Measurements from ENCODE around the gene SFXN1. TPM values are rescaled to one million over a fixed set of nuclear protein-coding genes. Genes with fewer than 3 reads are reported as not detected.

The SFXN1 gene
- total and polyA plus RNA-seq, 12 donors = 14.3 to 39.6 (median 32.5) TPM

DNA sequence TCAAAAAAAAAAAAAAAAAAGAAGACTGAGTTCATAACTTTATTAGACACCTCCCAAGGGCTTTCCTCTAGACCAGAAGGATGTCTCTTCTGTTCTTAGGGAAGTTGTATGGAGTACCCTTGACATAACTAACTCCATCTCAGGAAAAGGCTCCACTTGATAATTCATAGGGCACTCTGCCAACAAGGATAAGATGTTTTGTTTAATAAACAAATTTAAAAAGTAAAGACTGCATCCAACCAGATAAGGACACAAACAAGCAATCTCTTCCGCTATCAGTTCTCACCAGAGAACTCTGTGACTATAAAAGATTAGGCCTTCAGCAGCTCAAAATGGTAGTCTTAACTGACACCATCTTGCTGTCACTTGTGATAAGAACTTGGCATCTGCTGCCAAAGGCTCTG, 65.8 kb downstream of the SFXN1 start:
- intact Hi-C loops (cut with DNase I) = no loop called here
- DNase-seq (no peak), ATAC-seq (no peak)
- H3K4me1 ChIP-seq = peaks cover 0 to 13% (median 0%) of the 10 kb centered on the region in 9 donors
- TF ChIP-seq, protein P1, sequence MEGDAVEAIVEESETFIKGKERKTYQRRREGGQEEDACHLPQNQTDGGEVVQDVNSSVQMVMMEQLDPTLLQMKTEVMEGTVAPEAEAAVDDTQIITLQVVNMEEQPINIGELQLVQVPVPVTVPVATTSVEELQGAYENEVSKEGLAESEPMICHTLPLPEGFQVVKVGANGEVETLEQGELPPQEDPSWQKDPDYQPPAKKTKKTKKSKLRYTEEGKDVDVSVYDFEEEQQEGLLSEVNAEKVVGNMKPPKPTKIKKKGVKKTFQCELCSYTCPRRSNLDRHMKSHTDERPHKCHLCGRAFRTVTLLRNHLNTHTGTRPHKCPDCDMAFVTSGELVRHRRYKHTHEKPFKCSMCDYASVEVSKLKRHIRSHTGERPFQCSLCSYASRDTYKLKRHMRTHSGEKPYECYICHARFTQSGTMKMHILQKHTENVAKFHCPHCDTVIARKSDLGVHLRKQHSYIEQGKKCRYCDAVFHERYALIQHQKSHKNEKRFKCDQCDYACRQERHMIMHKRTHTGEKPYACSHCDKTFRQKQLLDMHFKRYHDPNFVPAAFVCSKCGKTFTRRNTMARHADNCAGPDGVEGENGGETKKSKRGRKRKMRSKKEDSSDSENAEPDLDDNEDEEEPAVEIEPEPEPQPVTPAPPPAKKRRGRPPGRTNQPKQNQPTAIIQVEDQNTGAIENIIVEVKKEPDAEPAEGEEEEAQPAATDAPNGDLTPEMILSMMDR (IDR thresholded peaks at IDR 0.05) = no peak
- peaks cover 0 to 21% (median 12%) of the 10 kb centered on the region in 7 donors for H3K27me3 ChIP-seq
- H3K9me3 ChIP-seq = no peaks in the 10 kb centered on the region
- no peak overlapping the region for H3K27ac ChIP-seq
- no peaks in the 10 kb centered on the region for H3K36me3 ChIP-seq
- WGBS, 2 donors = 91 to 97% methylated on average over 1 of the region's 1 CpG
- no peak overlapping the region for H3K4me3 ChIP-seq

DNA sequence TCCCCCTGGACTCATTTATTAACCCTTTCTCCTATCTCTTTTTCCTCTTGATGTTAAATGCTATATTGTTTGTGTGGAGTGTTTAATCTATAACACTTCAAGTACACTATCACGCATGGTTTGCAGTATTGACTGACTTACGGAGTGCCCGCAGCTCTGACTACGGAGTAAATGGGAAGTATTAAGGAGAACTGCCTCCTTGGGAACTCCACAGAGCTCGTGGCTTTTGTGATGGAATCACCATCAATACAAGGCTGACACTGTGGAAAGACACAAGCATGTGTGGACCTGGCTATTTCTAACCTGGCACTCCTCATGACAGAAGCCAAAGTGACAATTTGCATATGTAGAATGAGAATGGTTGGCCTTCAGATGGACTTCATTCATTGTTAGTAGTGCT, 66.2 kb downstream of the SFXN1 start:
- intact Hi-C loops (cut with DNase I) = no loop called here
- 89 to 90% methylated on average over 5 of the region's 5 CpGs for WGBS, 2 donors
- Histone ChIP-seq H3K9me3 (no peaks in the 10 kb centered on the region), H3K36me3 (no peaks in the 10 kb centered on the region), H3K27me3 (peaks cover 0 to 23% (median 13%) of the 10 kb centered on the region in 7 donors), H3K4me1 (peaks cover 0 to 16% (median 0%) of the 10 kb centered on the region in 9 donors), H3K4me3 (no peak overlapping the region), H3K27ac (no peak overlapping the region)
- ATAC-seq = no peak
- TF ChIP-seq, protein P1 (IDR thresholded peaks at IDR 0.05) = no peak
- no peak for DNase-seq

DNA sequence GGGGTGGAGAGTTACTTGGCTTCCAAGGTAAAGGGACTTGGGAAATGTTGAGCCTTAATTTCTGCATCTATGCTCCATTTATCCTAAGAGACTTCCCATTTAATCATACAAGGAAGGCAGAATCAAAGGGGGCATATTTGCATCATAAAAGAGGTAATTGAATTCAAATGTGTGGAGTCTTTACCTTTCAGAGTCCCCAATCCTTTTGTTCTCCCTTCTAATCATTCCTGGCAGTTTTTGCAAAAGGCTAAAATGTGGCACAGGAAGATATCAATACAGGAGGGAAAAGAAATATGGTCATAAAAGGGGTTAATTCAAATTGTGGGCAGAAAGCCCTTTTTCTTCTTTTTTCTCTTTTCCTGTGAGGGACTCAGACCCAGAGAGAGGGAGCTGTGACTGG, 69.5 kb downstream of the SFXN1 start:
- TF ChIP-seq, protein P1 (IDR thresholded peaks at IDR 0.05) = no peak
- Histone ChIP-seq H3K27me3 (peaks cover 0 to 23% (median 13%) of the 10 kb centered on the region in 7 donors), H3K27ac (no peak overlapping the region), H3K4me1 (peaks cover 0 to 26% (median 0%) of the 10 kb centered on the region in 9 donors), H3K4me3 (no peak overlapping the region), H3K36me3 (no peaks in the 10 kb centered on the region), H3K9me3 (no peaks in the 10 kb centered on the region)
- ATAC-seq (no peak), DNase-seq (no peak)
- intact Hi-C loops (cut with DNase I) = no loop called here

DNA sequence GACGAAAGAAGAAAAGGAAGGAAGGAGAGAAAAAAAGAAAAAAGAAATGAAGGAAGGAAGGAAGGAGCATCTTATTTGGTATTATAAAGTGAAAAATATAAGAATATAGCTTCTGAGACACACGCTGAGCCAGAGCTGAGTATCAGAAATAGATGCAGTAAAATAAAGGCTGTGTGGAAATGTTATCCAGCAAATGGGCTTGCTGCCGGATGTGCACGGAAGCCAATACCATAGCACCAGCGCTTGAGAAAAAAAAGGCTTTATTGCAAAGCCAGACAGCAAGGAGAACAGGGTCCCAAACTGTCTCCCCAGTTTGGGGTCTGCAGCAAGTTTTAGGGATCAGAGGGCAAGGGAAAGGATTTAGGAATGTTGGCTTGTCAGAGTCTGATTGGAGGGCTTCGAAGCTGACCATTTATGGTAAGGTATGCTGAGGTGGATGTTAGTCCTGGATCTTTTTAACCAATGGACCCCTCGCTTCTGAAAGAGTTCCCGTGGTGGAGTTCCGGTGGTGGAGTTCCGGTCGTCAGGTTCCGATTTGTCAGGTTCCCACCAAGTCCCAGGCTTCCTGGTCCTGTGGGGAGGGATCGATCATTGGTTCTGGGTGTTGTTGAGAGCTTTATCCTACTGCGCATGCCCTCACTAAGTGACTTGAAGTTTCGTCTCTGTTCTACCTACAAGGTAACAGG, 70.4 kb downstream of the SFXN1 start:
- 60 to 68% methylated on average over 15 of the region's 15 CpGs for WGBS, 2 donors

More for the DNA sequence above, 70.4 kb downstream of the SFXN1 start:
- Histone ChIP-seq H3K27ac (no peak overlapping the region), H3K9me3 (no peaks in the 10 kb centered on the region), H3K4me1 (peaks cover 0 to 24% (median 0%) of the 10 kb centered on the region in 9 donors), H3K36me3 (no peaks in the 10 kb centered on the region), H3K4me3 (no peak overlapping the region), H3K27me3 (peaks cover 0 to 23% (median 13%) of the 10 kb centered on the region in 7 donors)
- intact Hi-C loops (cut with DNase I) = no loop called here
- no peak for DNase-seq
- TF ChIP-seq, protein P1 (IDR thresholded peaks at IDR 0.05) = no peak
- ATAC-seq = no peak
